ENCODE measurements around the gene PRR15L. TPM values are rescaled to one million over a fixed set of nuclear protein-coding genes. Genes with fewer than 3 reads are reported as not detected.

Gene PRR15L
- total RNA-seq, 6 donors from 2014 or later = 34.2 to 105 (median 75.2) TPM

DNA sequence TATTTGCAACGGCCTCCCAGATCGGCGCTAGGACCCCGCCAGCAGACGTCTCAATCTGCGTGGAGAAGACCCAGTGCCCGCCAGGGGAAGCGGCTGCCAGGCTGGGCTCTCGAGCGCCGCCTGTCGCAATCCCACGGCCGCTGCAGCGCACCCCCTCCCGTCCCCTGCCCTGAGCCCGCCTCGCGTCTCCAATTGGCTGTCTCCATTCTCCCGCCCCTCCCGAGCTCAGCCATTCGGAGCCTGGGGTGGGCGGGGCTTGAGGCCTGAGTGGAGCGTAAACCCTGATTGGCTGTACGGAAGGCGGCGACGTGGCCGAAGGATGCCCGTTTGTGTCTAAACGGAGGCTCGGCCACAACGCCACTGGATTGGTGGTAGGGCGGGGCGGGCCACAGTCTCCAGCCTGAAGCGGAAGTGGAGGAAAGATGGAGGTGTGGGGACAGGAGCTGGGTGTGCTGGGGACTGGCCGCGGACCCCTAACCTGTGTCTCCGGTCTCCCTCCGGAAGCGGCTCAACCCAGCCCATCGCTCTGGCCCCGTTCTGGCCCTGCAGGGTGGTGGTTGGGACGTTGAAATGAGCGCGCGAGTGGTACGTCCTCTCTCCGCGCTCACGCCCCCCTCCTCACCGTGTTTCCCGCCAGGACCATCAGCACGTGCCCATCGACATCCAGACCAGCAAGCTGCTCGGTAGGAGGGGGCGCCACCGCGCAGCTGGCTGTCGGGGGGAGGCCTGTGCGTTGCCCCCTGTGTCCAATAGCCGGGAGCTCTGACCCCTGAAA lies 13.2 kb upstream of the PRR15L start, which contains the start of gene CDK5RAP3:
TSS of gene CDK5RAP3 (plus strand) at position 389 of the 775 bp plus-strand sequence. CDS start at position 423, 34 bp downstream.
- Histone ChIP-seq H3K4me1 (peaks cover 14 to 22% (median 18%) of the 10 kb centered on the region in 4 donors), H3K9me3 (no peaks in the 10 kb centered on the region), H3K27me3 (no peaks in the 10 kb centered on the region), H3K36me3 (peaks cover 17 to 26% (median 25%) of the 10 kb centered on the region in 4 donors), H3K4me3 (peak within 1 kb of the TSS; percentile 74 to 98 (median 94)), H3K27ac (peak within 1 kb of the TSS; percentile 37 to 97 (median 91))
- WGBS, 2 donors = 2% methylated on average over 21 to 59 of the region's 62 CpGs
- ATAC-seq (ENCODE audit: low FRiP score in 2 of 2) (peak; percentile 99 to 100), DNase-seq (peak; percentile 97 to 100)
- TF ChIP-seq, protein P1, sequence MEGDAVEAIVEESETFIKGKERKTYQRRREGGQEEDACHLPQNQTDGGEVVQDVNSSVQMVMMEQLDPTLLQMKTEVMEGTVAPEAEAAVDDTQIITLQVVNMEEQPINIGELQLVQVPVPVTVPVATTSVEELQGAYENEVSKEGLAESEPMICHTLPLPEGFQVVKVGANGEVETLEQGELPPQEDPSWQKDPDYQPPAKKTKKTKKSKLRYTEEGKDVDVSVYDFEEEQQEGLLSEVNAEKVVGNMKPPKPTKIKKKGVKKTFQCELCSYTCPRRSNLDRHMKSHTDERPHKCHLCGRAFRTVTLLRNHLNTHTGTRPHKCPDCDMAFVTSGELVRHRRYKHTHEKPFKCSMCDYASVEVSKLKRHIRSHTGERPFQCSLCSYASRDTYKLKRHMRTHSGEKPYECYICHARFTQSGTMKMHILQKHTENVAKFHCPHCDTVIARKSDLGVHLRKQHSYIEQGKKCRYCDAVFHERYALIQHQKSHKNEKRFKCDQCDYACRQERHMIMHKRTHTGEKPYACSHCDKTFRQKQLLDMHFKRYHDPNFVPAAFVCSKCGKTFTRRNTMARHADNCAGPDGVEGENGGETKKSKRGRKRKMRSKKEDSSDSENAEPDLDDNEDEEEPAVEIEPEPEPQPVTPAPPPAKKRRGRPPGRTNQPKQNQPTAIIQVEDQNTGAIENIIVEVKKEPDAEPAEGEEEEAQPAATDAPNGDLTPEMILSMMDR (IDR thresholded peaks at IDR 0.05) = peak; percentile 92 to 99 (median 98)
- TF ChIP-seq POLR2A (IDR thresholded peaks at IDR 0.05) = peak in 2 of 4 donors; percentile 49 to 87
- TF ChIP-seq POLR2AphosphoS5 (IDR thresholded peaks at IDR 0.05) = peak; percentile 66 to 88
- peak in 1 of 4 donors; percentile 30 for TF ChIP-seq EP300 (IDR thresholded peaks at IDR 0.05)

DNA sequence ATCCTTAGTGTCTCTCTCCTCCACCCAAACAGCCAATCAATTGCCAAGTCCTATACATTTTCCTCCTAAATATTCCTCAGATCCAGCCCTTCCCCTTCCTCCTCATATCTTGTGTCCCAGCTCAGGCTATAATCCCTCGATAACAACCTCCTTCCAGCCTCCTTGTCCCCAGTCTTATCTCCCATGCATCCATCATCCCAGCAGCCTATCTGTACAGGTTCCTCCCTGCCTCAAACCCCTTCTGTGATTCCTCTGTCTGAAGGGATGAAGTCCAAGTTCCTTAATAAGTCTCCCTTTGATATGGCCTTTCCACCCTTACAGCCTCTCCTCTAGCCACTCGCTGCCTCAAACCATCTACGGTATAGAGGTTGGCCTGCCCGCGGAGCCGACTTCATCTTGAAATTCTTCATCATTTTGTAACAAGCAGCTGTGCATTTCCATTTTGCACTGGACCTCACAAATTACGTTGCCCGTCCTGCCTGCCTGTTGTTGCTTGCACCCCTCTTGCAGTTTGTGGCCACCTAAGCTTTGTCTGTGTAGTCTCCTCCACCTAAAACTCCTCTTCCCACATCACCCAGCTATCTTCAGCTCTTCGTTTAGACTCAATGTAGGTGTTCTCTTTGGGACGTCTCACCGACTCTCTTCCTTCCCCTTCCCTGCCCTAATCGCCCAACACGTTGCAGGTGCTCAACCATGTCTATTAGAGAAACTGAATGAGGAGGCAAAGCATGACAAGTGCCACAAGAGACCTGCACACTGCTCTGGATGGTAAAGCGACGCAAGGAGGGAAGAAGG lies 12.4 kb upstream of the PRR15L start:
- peak overlapping the region in 3 of 4 donors; percentile 74 to 98 (median 96) for H3K4me3 ChIP-seq
- H3K27ac ChIP-seq = peak overlapping the region in 3 of 4 donors; percentile 32 to 59 (median 56)
- H3K27me3 ChIP-seq = no peaks in the 10 kb centered on the region
- DNase-seq (no peak), ATAC-seq (ENCODE audit: low FRiP score in 2 of 2) (no peak)
- 42 to 46% methylated on average over 15 of the region's 15 CpGs for WGBS, 2 donors
- H3K4me1 ChIP-seq = peaks cover 14 to 22% (median 18%) of the 10 kb centered on the region in 4 donors
- no peaks in the 10 kb centered on the region for H3K9me3 ChIP-seq
- peaks cover 9 to 18% (median 17%) of the 10 kb centered on the region in 4 donors for H3K36me3 ChIP-seq
- TF ChIP-seq POLR2AphosphoS5 (IDR thresholded peaks at IDR 0.05) (no peak), POLR2A (IDR thresholded peaks at IDR 0.05) (no peak), EP300 (IDR thresholded peaks at IDR 0.05) (no peak)
- TF ChIP-seq, protein P1 (IDR thresholded peaks at IDR 0.05) = no peak

DNA sequence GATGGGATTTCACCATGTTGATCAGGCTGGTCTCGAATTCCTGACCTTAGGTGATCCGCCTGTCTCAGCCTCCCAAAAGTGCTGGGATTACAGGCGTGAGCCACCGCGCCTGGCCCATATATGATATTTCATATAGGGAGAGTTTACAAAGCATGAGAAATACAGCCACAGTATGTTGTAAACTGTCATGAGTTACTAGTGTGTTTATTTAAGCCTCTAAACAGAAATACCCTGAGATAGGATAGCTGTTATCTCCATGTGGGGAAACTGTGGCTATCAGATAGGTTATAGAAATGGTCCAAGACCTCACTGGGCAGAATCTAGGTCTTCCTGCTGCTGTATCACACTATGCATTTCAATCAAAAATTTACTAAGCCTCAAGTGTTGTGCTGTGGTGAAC lies 11.2 kb upstream of the PRR15L start:
- no peak overlapping the region for H3K27ac ChIP-seq
- no peaks in the 10 kb centered on the region for H3K27me3 ChIP-seq
- no peak overlapping the region for H3K4me3 ChIP-seq
- H3K4me1 ChIP-seq = peaks cover 14 to 22% (median 18%) of the 10 kb centered on the region in 4 donors
- WGBS, 2 donors = 94 to 98% methylated on average over 5 of the region's 5 CpGs
- no peak for ATAC-seq (ENCODE audit: low FRiP score in 2 of 2)
- H3K36me3 ChIP-seq = peaks cover 0 to 5% (median 5%) of the 10 kb centered on the region in 4 donors
- H3K9me3 ChIP-seq = no peaks in the 10 kb centered on the region
- DNase-seq = no peak
- TF ChIP-seq POLR2AphosphoS5 (IDR thresholded peaks at IDR 0.05) (no peak), EP300 (IDR thresholded peaks at IDR 0.05) (no peak), POLR2A (IDR thresholded peaks at IDR 0.05) (no peak)
- TF ChIP-seq, protein P1 (IDR thresholded peaks at IDR 0.05) = no peak

DNA sequence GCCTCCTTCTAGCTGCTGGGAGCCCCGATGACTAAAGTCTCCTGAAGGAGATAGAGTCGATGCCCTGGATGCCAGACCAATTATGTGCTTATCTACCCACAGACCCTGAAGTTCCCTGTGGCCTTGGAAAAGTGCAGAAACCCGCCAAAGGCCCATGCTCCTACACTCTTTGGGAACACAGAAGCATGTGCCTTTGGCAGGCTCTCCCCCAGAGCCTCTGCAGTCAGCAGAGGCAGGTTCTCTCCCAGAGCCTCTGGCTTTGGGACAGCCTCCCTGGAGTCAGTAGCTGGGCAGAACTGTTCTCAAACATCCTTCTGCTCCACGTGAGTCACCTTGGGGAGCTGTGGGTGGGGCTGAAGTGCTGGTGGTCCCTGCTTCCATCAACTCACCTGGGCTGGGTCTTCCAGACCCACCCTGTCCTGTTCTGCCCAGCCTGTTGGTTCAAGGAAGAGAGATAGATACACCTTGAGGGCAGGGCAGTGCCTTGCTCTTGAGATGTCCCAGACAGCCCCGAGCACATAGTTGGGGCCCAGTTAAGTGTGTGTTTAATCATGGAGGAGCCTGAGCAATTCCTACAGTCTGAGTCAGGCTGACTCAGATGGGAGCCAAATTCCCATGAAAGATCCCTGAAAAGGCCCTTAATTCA lies 10.0 kb upstream of the PRR15L start:
- Histone ChIP-seq H3K27ac (no peak overlapping the region), H3K36me3 (no peaks in the 10 kb centered on the region), H3K4me1 (peaks cover 14 to 22% (median 18%) of the 10 kb centered on the region in 4 donors), H3K27me3 (no peaks in the 10 kb centered on the region), H3K4me3 (no peak overlapping the region), H3K9me3 (no peaks in the 10 kb centered on the region)
- no peak for DNase-seq
- TF ChIP-seq EP300 (IDR thresholded peaks at IDR 0.05) = no peak
- TF ChIP-seq, protein P1 (IDR thresholded peaks at IDR 0.05) = no peak
- no peak for TF ChIP-seq POLR2AphosphoS5 (IDR thresholded peaks at IDR 0.05)
- no peak for TF ChIP-seq POLR2A (IDR thresholded peaks at IDR 0.05)
- ATAC-seq (ENCODE audit: low FRiP score in 2 of 2) = no peak
- WGBS, 2 donors = 53 to 71% methylated on average over 2 to 5 of the region's 5 CpGs

All from upper lobe of left lung (tissue), 6 donors.